Ishikawa (cell line): ENCODE data around the gene ADAMTS15.

Source experiments
- CEBPB ChIP-seq: IDR thresholded peaks from 2 replicates; pipeline ENCODE4 v1.6.1; 2012
- CREB1 ChIP-seq: IDR thresholded peaks from 2 replicates; pipeline ENCODE4 v1.6.1; 2012; ENCODE audit warnings: low read depth
- EGR1 ChIP-seq: IDR thresholded peaks from 2 replicates; pipeline ENCODE4 v1.6.1; 2012
- EP300 ChIP-seq: IDR thresholded peaks from 2 replicates; pipeline ENCODE4 v1.6.1; 2012; ENCODE audit warnings: borderline replicate concordance
- MAX ChIP-seq: IDR thresholded peaks from 2 replicates; pipeline ENCODE4 v1.6.1; 2012
- TCF12 ChIP-seq: IDR thresholded peaks from 2 replicates; pipeline ENCODE4 v1.6.1; 2012; ENCODE audit warnings: low read depth
- USF1 ChIP-seq: IDR thresholded peaks from 2 replicates; pipeline ENCODE4 v1.6.1; 2012
- YY1 ChIP-seq: IDR thresholded peaks from 2 replicates; pipeline ENCODE4 v1.6.1; 2012; ENCODE audit warnings: low read depth

- no peak for TF ChIP-seq TCF12
- TF ChIP-seq EGR1: no peak
- TF ChIP-seq MAX: no peak
- no peak for TF ChIP-seq CEBPB
- no peak for TF ChIP-seq EP300
- TF ChIP-seq CREB1: no peak
- TF ChIP-seq YY1: no peak
- no peak for TF ChIP-seq USF1
These were observed 25.4 kb downstream of the ADAMTS15 start for GRCh38 chr11:130473795-130474377.
